ENCODE measurements around the gene TNIK.
"Not testable (repeated sequence)": the region's sequence is repeated elsewhere in the genome, so short reads cannot be mapped to it uniquely, and the experiment has no call there.

TNIK gene

DNA sequence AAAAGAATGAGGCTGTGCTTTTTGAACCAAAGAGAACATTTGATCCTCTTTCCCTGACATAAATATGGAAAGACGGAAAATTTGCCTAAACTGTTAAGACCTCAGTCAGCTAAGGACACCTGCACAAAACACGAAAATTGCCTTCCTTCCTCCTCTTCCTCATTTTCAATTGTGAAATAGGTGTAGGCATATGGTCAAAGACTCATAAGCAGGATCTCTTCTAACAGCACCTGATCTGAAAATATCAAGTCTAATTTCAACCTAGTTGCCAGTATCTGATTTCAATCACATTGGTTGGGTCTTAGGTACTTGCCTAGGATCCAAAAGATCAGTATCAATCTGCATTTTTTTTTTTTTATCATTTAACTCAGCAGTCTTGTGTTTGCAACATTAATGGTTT, 218.0 kb downstream of the TNIK start:
- H3K27ac ChIP-seq: no peak overlapping the region
- TF ChIP-seq ZFX (IDR thresholded peaks at IDR 0.05; ENCODE audit: borderline replicate concordance): no peak
- no peak for TF ChIP-seq CTCF (IDR thresholded peaks at IDR 0.05)

GRCh38 chr3:171241655-171242054, 218.6 kb downstream of the TNIK start:
- H3K27ac ChIP-seq: not testable (repeated sequence)

- no peak for TF ChIP-seq CTCF (IDR thresholded peaks at IDR 0.05)
- H3K27ac ChIP-seq: no peak overlapping the region
These were observed 219.7 kb downstream of the TNIK start for GRCh38 chr3:171240504-171240835.

DNA sequence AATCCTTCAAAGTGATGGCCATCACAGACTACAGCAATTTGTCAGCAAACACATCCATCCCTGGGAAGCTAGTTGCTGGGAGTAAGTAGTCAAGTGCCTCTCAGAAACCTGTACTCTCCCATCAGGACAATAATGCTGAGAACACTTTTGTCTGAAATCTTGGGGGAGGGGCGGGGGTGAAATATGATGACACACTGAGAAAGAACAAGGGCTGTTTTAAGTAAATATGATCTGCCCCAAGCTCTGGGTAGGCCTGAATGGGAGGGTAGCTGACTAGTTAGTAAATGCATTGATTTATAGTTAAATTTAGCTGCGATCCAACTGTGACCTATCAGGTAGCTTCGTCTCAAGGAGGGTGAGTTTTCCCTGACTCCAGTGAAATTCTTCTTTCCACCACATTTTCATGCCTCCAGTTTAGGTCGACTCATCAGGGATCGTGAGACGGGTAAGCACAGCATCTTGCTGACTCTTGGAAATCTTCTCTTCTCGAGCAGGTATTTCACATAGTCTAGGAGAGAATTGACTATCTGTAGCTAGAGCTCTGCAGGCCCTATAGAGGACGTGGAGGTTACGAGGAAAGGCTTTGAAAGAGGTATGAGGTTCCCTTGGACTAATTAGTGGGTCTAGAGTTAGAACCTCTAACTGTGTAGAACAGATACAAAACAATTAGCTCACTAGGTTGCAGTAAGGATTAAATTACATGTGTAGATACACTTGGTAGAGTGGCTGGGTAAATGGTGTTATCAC, 220.3 kb downstream of the TNIK start:
- no peak for TF ChIP-seq ZFX (IDR thresholded peaks at IDR 0.05; ENCODE audit: borderline replicate concordance)
- no peak for TF ChIP-seq CTCF (IDR thresholded peaks at IDR 0.05)
- no peak overlapping the region for H3K27ac ChIP-seq

DNA sequence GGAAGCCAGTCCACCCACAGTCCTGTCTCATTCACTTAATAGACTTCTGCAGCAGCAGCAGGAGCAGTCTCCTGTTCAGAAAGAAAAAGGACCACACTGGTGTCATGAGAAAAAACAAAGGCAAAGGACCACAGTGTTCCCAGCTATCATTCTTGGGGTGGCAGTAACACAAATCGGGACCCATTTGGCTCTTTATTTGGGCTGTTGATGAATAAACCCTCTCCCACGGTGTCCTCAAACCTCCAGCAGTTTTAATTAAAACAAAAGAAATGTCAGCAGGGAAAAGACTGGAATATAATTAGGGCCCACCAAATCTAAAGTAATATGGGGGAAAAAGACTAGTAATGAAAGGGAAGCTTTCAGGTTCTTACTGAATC, 223.2 kb downstream of the TNIK start:
- TF ChIP-seq CTCF (IDR thresholded peaks at IDR 0.05): no peak
- H3K27ac ChIP-seq: no peak overlapping the region

DNA sequence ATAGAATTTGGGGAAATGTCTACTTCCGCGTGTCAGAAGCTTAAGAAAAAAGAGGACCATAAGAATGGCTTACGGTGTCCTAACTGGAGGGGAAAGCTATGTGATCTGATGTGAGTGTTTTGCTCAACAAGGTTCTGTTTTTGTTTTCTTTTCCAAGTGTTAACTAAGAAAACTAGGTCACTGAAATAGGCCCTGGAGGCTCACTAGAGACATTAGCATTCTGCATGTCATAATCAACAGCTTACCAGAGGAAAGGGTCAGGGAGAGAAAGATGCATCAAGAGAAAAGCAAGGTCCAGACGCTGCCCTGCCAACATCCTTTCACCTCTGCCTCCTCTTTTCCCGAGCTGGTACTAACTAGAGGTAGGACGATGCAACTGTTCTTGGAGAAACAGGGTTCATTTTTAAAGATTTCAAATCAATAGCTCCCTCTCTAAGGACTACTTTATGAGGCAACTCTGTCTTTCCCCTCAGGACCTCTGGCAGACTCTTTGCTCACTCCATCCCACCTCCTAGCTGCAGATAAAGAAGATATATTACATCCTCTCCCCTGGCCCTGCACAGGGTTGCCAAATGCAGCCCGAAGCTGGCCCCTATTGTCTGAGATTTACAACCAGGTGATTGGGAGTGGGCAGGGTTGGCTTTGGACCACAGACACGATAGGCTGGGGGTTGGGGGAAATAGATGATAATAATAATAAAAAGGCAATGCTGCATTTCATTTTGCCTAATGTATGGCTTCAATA, 223.8 kb downstream of the TNIK start:
- no peak overlapping the region for H3K27ac ChIP-seq
- no peak for TF ChIP-seq ZFX (IDR thresholded peaks at IDR 0.05; ENCODE audit: borderline replicate concordance)
- TF ChIP-seq CTCF (IDR thresholded peaks at IDR 0.05): no peak

- TF ChIP-seq ZFX (IDR thresholded peaks at IDR 0.05; ENCODE audit: borderline replicate concordance) (no peak), CTCF (IDR thresholded peaks at IDR 0.05) (no peak)
- H3K27ac ChIP-seq: no peak overlapping the region
These were observed 225.8 kb downstream of the TNIK start for GRCh38 chr3:171234298-171235010.
